ENCODE data around the gene OSGEP.

GRCh38 chr14:20416223-20416622 is 38.4 kb downstream of the OSGEP start:
- TF ChIP-seq, protein P1, sequence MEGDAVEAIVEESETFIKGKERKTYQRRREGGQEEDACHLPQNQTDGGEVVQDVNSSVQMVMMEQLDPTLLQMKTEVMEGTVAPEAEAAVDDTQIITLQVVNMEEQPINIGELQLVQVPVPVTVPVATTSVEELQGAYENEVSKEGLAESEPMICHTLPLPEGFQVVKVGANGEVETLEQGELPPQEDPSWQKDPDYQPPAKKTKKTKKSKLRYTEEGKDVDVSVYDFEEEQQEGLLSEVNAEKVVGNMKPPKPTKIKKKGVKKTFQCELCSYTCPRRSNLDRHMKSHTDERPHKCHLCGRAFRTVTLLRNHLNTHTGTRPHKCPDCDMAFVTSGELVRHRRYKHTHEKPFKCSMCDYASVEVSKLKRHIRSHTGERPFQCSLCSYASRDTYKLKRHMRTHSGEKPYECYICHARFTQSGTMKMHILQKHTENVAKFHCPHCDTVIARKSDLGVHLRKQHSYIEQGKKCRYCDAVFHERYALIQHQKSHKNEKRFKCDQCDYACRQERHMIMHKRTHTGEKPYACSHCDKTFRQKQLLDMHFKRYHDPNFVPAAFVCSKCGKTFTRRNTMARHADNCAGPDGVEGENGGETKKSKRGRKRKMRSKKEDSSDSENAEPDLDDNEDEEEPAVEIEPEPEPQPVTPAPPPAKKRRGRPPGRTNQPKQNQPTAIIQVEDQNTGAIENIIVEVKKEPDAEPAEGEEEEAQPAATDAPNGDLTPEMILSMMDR (conservative IDR thresholded peaks at IDR 0.05; ENCODE audit: low read depth in 2 of 2), result no peak
- no peak for TF ChIP-seq EZH2 (IDR thresholded peaks at IDR 0.05; ENCODE audit: low read depth, unreplicated experiment)

Data from GM23338 (cell line).